ENCODE results near the gene MAP3K3.

MAP3K3 gene

GRCh38 chr17:63689479-63689878, 67.3 kb downstream of the MAP3K3 start:
- peaks cover 1% of the 10 kb centered on the region for H3K4me1 ChIP-seq (ENCODE audit: control insufficient read depth, insufficient read depth, low read length)
- no peaks in the 10 kb centered on the region for H3K9me3 ChIP-seq (ENCODE audit: control insufficient read depth, low read length)
- 96 to 97% methylated on average over 14 of the region's 14 CpGs for WGBS, 2 experiments
- H3K36me3 ChIP-seq (ENCODE audit: control insufficient read depth, insufficient read depth, low read length), result peaks cover 25% of the 10 kb centered on the region
- H3K27me3 ChIP-seq (ENCODE audit: control insufficient read depth, insufficient read depth, low read length, poor library complexity, severe bottlenecking), result no peaks in the 10 kb centered on the region
- no peak overlapping the region for H3K4me3 ChIP-seq (ENCODE audit: insufficient read depth, low read depth, low read length)
- H3K27ac ChIP-seq (ENCODE audit: insufficient read depth, low read depth, low read length, poor library complexity, severe bottlenecking), result no peak overlapping the region

GRCh38 chr17:63692195-63692816, 70.1 kb downstream of the MAP3K3 start:
- no peak overlapping the region for H3K27ac ChIP-seq (ENCODE audit: insufficient read depth, low read depth, low read length, poor library complexity, severe bottlenecking)
- no peaks in the 10 kb centered on the region for H3K9me3 ChIP-seq (ENCODE audit: control insufficient read depth, low read length)
- no peak overlapping the region for H3K4me3 ChIP-seq (ENCODE audit: insufficient read depth, low read depth, low read length)
- peaks cover 25% of the 10 kb centered on the region for H3K36me3 ChIP-seq (ENCODE audit: control insufficient read depth, insufficient read depth, low read length)
- 92 to 95% methylated on average over 11 of the region's 11 CpGs for WGBS, 2 experiments
- peaks cover 8% of the 10 kb centered on the region for H3K4me1 ChIP-seq (ENCODE audit: control insufficient read depth, insufficient read depth, low read length)
- H3K27me3 ChIP-seq (ENCODE audit: control insufficient read depth, insufficient read depth, low read length, poor library complexity, severe bottlenecking), result no peaks in the 10 kb centered on the region

DNA sequence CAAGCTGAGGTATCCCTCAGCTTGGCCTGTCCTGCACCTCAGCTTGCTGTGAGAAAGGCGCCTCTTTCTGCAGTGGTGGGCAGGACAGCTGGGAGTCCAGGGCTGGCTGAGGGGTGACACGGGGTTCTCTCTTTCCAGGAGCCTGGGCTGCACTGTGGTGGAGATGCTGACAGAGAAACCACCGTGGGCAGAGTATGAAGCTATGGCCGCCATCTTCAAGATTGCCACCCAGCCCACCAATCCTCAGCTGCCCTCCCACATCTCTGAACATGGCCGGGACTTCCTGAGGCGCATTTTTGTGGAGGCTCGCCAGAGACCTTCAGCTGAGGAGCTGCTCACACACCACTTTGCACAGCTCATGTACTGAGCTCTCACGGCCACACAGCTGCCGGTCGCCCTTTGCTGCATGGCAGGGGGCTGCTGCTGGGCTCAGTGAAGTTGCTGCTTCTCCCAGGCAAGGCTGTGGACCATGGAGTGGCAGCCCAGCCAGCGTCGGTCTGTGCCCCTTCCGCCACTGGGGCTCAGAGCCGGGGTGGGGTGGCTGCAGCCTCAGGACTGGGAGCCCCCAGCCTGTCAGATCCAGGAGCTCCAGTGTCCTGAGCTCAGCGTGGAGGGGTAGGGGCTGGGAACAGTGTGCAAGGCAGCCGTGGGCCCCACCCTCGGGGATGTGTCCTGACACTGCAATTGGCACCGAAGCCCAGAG, 71.3 kb downstream of the MAP3K3 start:
- Histone ChIP-seq H3K4me3 (ENCODE audit: insufficient read depth, low read depth, low read length) (no peak overlapping the region), H3K27me3 (ENCODE audit: control insufficient read depth, insufficient read depth, low read length, poor library complexity, severe bottlenecking) (no peaks in the 10 kb centered on the region), H3K27ac (ENCODE audit: insufficient read depth, low read depth, low read length, poor library complexity, severe bottlenecking) (no peak overlapping the region), H3K4me1 (ENCODE audit: control insufficient read depth, insufficient read depth, low read length) (peaks cover 11% of the 10 kb centered on the region), H3K9me3 (ENCODE audit: control insufficient read depth, low read length) (no peaks in the 10 kb centered on the region), H3K36me3 (ENCODE audit: control insufficient read depth, insufficient read depth, low read length) (peaks cover 25% of the 10 kb centered on the region)
- WGBS, 2 experiments, result 95 to 96% methylated on average over 18 of the region's 18 CpGs

DNA sequence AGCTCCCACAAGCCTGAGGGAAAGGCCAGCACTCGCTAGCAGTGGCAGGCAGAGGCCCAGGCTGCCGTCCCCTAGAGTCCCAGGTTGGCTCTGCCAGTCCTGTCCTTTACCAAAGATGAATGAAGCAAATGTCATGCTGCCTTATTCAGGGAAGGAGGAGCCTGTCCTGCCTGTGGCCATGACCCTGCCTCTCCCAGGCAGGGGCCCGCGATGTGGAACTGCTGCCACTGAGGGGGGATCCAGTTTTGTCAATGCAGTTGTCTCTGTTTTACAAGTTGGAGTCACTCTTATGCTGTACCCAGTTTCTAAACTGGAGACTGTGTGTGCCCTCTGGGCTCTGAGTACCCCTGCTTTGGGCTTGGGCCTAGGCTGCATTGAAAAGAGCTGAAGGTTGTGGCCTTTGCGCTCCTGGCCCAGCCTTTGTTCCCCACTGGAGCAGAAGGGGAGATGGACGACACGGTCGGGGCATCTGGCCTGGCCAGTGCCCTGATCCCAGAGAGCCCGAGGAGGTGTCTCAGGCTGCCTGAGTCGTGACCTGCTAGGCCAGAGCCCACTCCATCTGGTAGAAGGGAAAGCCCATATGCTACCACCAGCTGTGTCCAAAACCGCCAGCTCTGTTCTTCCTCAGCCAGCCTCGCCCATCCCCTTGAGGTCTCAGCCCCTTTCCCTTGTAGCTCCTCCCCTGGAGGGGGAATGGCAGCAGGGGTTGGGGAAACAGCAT, 72.2 kb downstream of the MAP3K3 start:
- 81 to 84% methylated on average over 12 of the region's 12 CpGs for WGBS, 2 experiments
- no peak overlapping the region for H3K27ac ChIP-seq (ENCODE audit: insufficient read depth, low read depth, low read length, poor library complexity, severe bottlenecking)
- no peaks in the 10 kb centered on the region for H3K27me3 ChIP-seq (ENCODE audit: control insufficient read depth, insufficient read depth, low read length, poor library complexity, severe bottlenecking)
- peaks cover 14% of the 10 kb centered on the region for H3K4me1 ChIP-seq (ENCODE audit: control insufficient read depth, insufficient read depth, low read length)
- peaks cover 21% of the 10 kb centered on the region for H3K36me3 ChIP-seq (ENCODE audit: control insufficient read depth, insufficient read depth, low read length)
- H3K4me3 ChIP-seq (ENCODE audit: insufficient read depth, low read depth, low read length), result no peak overlapping the region
- no peaks in the 10 kb centered on the region for H3K9me3 ChIP-seq (ENCODE audit: control insufficient read depth, low read length)

DNA sequence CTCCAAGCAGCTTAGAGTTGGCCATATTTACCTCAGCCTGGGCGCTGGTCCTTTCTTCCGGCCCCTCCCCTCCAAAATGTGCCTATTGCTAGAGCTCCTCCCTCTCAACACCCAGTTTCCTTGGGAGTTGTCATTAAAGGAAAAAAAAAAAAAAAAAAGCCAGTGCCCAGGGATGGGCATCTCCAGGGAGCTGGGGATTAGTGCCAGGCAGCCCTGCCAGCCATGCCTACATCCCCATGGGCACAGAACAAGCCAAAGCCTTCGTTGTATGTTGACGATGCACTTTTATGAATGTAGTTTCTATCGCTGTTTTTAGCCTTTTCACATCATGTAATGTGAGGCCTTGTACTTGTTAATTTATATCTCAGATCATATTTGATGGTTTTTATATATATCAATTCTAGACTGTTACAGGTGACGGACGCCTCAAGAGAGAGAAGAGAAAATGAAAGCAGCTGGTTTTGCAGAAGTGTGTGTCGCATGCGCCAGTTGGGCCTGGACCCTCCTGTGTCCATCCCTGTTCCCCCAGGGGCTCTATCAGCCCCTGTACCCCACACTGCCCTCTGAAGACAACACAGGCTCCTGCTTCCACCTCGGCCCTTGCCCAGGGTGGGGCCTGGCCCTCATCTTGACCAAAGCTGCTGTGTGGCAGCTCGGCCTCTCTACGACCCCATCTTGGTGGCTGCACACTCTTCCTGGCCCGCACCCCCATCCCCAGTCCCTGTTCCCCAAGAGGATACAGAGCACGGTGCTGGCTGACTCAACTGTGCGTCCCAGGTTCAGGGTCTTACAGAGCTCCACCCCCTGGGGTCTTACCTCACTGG, 72.9 kb downstream of the MAP3K3 start:
- H3K36me3 ChIP-seq (ENCODE audit: control insufficient read depth, insufficient read depth, low read length), result peaks cover 14% of the 10 kb centered on the region
- no peak overlapping the region for H3K4me3 ChIP-seq (ENCODE audit: insufficient read depth, low read depth, low read length)
- H3K9me3 ChIP-seq (ENCODE audit: control insufficient read depth, low read length), result no peaks in the 10 kb centered on the region
- peaks cover 14% of the 10 kb centered on the region for H3K4me1 ChIP-seq (ENCODE audit: control insufficient read depth, insufficient read depth, low read length)
- 91 to 96% methylated on average over 15 of the region's 15 CpGs for WGBS, 2 experiments
- no peak overlapping the region for H3K27ac ChIP-seq (ENCODE audit: insufficient read depth, low read depth, low read length, poor library complexity, severe bottlenecking)
- H3K27me3 ChIP-seq (ENCODE audit: control insufficient read depth, insufficient read depth, low read length, poor library complexity, severe bottlenecking), result no peaks in the 10 kb centered on the region

DNA sequence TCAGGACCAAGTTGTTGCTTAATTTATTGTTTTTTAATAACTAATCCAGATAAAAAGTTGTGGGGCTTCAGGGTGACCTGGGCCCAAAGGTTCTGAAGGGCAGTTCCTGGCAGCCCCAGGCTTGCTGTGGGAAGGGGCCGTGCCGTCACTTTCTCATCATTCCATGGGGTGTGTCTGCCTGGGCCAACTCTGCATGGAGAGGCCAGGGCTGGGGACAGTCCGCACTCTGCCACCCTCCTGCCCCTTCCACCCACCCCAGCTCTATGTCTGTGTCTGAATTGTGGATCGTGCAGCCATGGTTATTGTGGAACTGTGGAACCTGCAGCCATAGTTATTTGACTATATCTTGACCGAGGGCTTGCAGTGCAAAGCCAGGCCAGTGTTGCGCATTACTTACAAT, 73.7 kb downstream of the MAP3K3 start:
- Histone ChIP-seq H3K4me3 (ENCODE audit: insufficient read depth, low read depth, low read length) (no peak overlapping the region), H3K36me3 (ENCODE audit: control insufficient read depth, insufficient read depth, low read length) (peaks cover 7% of the 10 kb centered on the region), H3K27ac (ENCODE audit: insufficient read depth, low read depth, low read length, poor library complexity, severe bottlenecking) (no peak overlapping the region), H3K9me3 (ENCODE audit: control insufficient read depth, low read length) (no peaks in the 10 kb centered on the region), H3K4me1 (ENCODE audit: control insufficient read depth, insufficient read depth, low read length) (peaks cover 14% of the 10 kb centered on the region), H3K27me3 (ENCODE audit: control insufficient read depth, insufficient read depth, low read length, poor library complexity, severe bottlenecking) (peaks cover 2% of the 10 kb centered on the region)
- WGBS, 2 experiments, result 89 to 97% methylated on average over 6 of the region's 6 CpGs

GRCh38 chr17:63696381-63696961, 74.3 kb downstream of the MAP3K3 start:
- H3K9me3 ChIP-seq (ENCODE audit: control insufficient read depth, low read length), result no peaks in the 10 kb centered on the region
- H3K4me1 ChIP-seq (ENCODE audit: control insufficient read depth, insufficient read depth, low read length), result peaks cover 14% of the 10 kb centered on the region
- peaks cover 5% of the 10 kb centered on the region for H3K36me3 ChIP-seq (ENCODE audit: control insufficient read depth, insufficient read depth, low read length)
- H3K4me3 ChIP-seq (ENCODE audit: insufficient read depth, low read depth, low read length), result no peak overlapping the region
- H3K27me3 ChIP-seq (ENCODE audit: control insufficient read depth, insufficient read depth, low read length, poor library complexity, severe bottlenecking), result peaks cover 8% of the 10 kb centered on the region
- 82 to 86% methylated on average over 9 of the region's 9 CpGs for WGBS, 2 experiments
- no peak overlapping the region for H3K27ac ChIP-seq (ENCODE audit: insufficient read depth, low read depth, low read length, poor library complexity, severe bottlenecking)

DNA sequence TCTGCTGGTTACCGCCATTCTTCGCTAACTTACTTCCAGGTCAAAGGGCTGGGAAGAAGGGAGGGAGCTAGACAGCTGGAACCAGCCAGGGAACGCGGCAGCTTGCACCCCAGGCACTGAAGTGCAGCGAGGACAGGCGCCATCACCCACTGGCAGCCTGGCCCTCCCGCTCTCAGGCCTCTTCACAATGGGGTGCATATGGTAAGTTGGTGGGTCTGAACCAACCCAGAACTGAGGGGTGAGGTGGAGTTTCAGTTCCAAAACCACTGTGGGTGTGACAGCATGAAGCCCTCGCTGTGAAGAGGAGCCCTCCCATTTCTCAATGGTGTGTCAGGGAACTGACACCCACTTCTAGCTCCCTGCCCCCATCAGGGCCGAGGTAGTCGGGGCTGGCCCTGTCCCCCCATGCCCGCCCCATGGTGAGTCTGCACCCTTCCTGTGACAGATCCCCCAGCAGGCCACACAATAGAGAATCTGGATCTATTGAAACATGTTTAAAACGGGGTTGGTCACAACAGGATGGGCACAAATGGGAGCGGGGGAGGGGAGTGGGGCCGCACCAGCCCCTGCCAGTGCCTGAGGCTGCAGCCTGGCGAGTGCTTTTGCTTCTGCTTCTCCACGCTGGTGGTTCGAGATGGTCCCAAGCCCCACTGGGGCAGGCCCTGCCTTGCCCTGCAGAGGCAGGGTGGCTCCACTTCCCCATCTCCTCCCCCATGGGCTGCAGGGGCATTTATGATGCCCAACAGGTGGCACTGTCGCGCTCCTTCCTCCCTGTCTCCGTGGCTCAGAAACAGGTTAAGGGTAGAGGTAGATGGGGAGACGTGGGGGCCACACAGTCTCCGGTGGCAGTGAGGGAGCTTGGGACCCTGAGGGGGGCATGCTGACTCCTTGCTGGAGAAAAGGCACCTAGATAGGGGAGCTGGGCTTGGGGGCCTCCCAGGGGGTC, 75.4 kb downstream of the MAP3K3 start:
- 88 to 89% methylated on average over 22 of the region's 22 CpGs for WGBS, 2 experiments
- peaks cover 5% of the 10 kb centered on the region for H3K36me3 ChIP-seq (ENCODE audit: control insufficient read depth, insufficient read depth, low read length)
- H3K27ac ChIP-seq (ENCODE audit: insufficient read depth, low read depth, low read length, poor library complexity, severe bottlenecking), result peak overlapping the region; percentile 45
- H3K27me3 ChIP-seq (ENCODE audit: control insufficient read depth, insufficient read depth, low read length, poor library complexity, severe bottlenecking), result peaks cover 9% of the 10 kb centered on the region
- H3K4me3 ChIP-seq (ENCODE audit: insufficient read depth, low read depth, low read length), result no peak overlapping the region
- H3K4me1 ChIP-seq (ENCODE audit: control insufficient read depth, insufficient read depth, low read length), result peaks cover 14% of the 10 kb centered on the region
- no peaks in the 10 kb centered on the region for H3K9me3 ChIP-seq (ENCODE audit: control insufficient read depth, low read length)

GRCh38 chr17:63698381-63698885, 76.2 kb downstream of the MAP3K3 start:
- Histone ChIP-seq H3K36me3 (ENCODE audit: control insufficient read depth, insufficient read depth, low read length) (peaks cover 4% of the 10 kb centered on the region), H3K4me3 (ENCODE audit: insufficient read depth, low read depth, low read length) (peak overlapping the region; percentile 53), H3K27me3 (ENCODE audit: control insufficient read depth, insufficient read depth, low read length, poor library complexity, severe bottlenecking) (peaks cover 9% of the 10 kb centered on the region), H3K9me3 (ENCODE audit: control insufficient read depth, low read length) (no peaks in the 10 kb centered on the region), H3K4me1 (ENCODE audit: control insufficient read depth, insufficient read depth, low read length) (peaks cover 18% of the 10 kb centered on the region), H3K27ac (ENCODE audit: insufficient read depth, low read depth, low read length, poor library complexity, severe bottlenecking) (no peak overlapping the region)
- WGBS, 2 experiments, result 66 to 67% methylated on average over 24 of the region's 24 CpGs
